Measurements from ENCODE around the gene HAUS3.
"Not testable (repeated sequence)": the region's sequence is repeated elsewhere in the genome, so short reads cannot be mapped to it uniquely, and the experiment has no call there.

DNA sequence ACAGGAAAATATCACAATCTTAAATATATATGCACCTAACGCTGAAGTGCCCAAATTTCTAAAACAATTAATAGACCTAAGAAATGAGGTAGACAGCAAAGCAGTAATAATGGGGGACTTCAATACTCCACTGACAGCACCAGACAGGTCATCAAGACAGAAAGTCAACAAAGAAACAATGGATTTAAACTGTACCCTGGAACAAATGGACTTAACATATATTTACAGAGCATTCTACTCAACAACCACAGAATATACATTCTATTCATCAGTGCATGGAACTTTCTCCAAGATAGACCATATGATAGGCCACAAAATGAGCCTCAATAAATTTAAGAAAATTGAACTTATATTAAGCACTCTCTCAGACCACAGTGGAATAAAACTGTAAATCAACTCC, 39.1 kb downstream of the HAUS3 start:
- not testable (repeated sequence) for TF ChIP-seq KAT7 (CRISPR knock-in tag; IDR thresholded peaks at IDR 0.05; ENCODE audit: borderline replicate concordance); IRF2 (CRISPR knock-in tag; IDR thresholded peaks at IDR 0.05; ENCODE audit: borderline replicate concordance, low read depth); GABPB1 (CRISPR knock-in tag; IDR thresholded peaks at IDR 0.05); NR3C1 (CRISPR knock-in tag; conservative IDR thresholded peaks at IDR 0.05; ENCODE audit: low read depth); SP1 (CRISPR knock-in tag; conservative IDR thresholded peaks at IDR 0.05); ESRRA (CRISPR knock-in tag; IDR thresholded peaks at IDR 0.05; ENCODE audit: borderline replicate concordance)
- TF ChIP-seq, protein P1, sequence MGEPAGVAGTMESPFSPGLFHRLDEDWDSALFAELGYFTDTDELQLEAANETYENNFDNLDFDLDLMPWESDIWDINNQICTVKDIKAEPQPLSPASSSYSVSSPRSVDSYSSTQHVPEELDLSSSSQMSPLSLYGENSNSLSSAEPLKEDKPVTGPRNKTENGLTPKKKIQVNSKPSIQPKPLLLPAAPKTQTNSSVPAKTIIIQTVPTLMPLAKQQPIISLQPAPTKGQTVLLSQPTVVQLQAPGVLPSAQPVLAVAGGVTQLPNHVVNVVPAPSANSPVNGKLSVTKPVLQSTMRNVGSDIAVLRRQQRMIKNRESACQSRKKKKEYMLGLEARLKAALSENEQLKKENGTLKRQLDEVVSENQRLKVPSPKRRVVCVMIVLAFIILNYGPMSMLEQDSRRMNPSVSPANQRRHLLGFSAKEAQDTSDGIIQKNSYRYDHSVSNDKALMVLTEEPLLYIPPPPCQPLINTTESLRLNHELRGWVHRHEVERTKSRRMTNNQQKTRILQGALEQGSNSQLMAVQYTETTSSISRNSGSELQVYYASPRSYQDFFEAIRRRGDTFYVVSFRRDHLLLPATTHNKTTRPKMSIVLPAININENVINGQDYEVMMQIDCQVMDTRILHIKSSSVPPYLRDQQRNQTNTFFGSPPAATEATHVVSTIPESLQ (CRISPR knock-in tag; IDR thresholded peaks at IDR 0.05) = not testable (repeated sequence)
- TF ChIP-seq, protein P2, sequence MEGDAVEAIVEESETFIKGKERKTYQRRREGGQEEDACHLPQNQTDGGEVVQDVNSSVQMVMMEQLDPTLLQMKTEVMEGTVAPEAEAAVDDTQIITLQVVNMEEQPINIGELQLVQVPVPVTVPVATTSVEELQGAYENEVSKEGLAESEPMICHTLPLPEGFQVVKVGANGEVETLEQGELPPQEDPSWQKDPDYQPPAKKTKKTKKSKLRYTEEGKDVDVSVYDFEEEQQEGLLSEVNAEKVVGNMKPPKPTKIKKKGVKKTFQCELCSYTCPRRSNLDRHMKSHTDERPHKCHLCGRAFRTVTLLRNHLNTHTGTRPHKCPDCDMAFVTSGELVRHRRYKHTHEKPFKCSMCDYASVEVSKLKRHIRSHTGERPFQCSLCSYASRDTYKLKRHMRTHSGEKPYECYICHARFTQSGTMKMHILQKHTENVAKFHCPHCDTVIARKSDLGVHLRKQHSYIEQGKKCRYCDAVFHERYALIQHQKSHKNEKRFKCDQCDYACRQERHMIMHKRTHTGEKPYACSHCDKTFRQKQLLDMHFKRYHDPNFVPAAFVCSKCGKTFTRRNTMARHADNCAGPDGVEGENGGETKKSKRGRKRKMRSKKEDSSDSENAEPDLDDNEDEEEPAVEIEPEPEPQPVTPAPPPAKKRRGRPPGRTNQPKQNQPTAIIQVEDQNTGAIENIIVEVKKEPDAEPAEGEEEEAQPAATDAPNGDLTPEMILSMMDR (IDR thresholded peaks at IDR 0.05) = not testable (repeated sequence)
- TF ChIP-seq, protein P3, sequence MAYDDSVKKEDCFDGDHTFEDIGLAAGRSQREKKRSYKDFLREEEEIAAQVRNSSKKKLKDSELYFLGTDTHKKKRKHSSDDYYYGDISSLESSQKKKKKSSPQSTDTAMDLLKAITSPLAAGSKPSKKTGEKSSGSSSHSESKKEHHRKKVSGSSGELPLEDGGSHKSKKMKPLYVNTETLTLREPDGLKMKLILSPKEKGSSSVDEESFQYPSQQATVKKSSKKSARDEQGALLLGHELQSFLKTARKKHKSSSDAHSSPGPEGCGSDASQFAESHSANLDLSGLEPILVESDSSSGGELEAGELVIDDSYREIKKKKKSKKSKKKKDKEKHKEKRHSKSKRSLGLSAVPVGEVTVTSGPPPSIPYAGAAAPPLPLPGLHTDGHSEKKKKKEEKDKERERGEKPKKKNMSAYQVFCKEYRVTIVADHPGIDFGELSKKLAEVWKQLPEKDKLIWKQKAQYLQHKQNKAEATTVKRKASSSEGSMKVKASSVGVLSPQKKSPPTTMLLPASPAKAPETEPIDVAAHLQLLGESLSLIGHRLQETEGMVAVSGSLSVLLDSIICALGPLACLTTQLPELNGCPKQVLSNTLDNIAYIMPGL (CRISPR knock-in tag; IDR thresholded peaks at IDR 0.05) = not testable (repeated sequence)
- TF ChIP-seq, protein P4, sequence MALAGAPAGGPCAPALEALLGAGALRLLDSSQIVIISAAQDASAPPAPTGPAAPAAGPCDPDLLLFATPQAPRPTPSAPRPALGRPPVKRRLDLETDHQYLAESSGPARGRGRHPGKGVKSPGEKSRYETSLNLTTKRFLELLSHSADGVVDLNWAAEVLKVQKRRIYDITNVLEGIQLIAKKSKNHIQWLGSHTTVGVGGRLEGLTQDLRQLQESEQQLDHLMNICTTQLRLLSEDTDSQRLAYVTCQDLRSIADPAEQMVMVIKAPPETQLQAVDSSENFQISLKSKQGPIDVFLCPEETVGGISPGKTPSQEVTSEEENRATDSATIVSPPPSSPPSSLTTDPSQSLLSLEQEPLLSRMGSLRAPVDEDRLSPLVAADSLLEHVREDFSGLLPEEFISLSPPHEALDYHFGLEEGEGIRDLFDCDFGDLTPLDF (CRISPR knock-in tag; IDR thresholded peaks at IDR 0.05) = not testable (repeated sequence)
- TF ChIP-seq, protein P5, sequence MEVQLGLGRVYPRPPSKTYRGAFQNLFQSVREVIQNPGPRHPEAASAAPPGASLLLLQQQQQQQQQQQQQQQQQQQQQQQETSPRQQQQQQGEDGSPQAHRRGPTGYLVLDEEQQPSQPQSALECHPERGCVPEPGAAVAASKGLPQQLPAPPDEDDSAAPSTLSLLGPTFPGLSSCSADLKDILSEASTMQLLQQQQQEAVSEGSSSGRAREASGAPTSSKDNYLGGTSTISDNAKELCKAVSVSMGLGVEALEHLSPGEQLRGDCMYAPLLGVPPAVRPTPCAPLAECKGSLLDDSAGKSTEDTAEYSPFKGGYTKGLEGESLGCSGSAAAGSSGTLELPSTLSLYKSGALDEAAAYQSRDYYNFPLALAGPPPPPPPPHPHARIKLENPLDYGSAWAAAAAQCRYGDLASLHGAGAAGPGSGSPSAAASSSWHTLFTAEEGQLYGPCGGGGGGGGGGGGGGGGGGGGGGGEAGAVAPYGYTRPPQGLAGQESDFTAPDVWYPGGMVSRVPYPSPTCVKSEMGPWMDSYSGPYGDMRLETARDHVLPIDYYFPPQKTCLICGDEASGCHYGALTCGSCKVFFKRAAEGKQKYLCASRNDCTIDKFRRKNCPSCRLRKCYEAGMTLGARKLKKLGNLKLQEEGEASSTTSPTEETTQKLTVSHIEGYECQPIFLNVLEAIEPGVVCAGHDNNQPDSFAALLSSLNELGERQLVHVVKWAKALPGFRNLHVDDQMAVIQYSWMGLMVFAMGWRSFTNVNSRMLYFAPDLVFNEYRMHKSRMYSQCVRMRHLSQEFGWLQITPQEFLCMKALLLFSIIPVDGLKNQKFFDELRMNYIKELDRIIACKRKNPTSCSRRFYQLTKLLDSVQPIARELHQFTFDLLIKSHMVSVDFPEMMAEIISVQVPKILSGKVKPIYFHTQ (CRISPR knock-in tag; IDR thresholded peaks at IDR 0.05) = not testable (repeated sequence)

Measured in WTC11 (cell line).